Peyer's patch (tissue), 4 donors: Measurements from ENCODE around the gene CLMN.

Experiments
- CTCF ChIP-seq, 6 experiments: fragments of 450-650 bp in 4 of 6; fragments of 200-600 bp in 2 of 6; sonication (generic) in 1 of 6; IDR thresholded peaks; one replicate each; pipeline ENCODE4 v1.5.1; 2017 to 2019; ENCODE audit warnings: antibody characterized with exemption in 6 of 6, mild to moderate bottlenecking in 3 of 6, moderate library complexity in 1 of 6
- POLR2A ChIP-seq, 2 donors: fragments of 450-650 bp; IDR thresholded peaks; one replicate each; pipeline ENCODE4 v1.5.1; 2017; ENCODE audit warnings: antibody characterized with exemption in 2 of 2, mild to moderate bottlenecking in 2 of 2, moderate library complexity in 2 of 2

- no peak for TF ChIP-seq POLR2A (IDR thresholded peaks at IDR 0.05)
- no peak for TF ChIP-seq CTCF (IDR thresholded peaks at IDR 0.05)
Observed at GRCh38 chr14:95167177-95167576, 152.5 kb downstream of the CLMN start.
